HG02970 (cell line): ENCODE data around the gene STUM.

Source experiments
- ATAC-seq: cut with Tn5 transposase; IDR thresholded peaks from one replicate; pipeline ENCODE4 v1.9.1; 2021; ENCODE audit warnings: mild to moderate bottlenecking, moderate library complexity, moderate number of reproducible peaks; ENCODE audit not compliant: unreplicated experiment, low FRiP score

The STUM gene

GRCh38 chr1:226532553-226532952 is 16.0 kb upstream of the STUM start:
- ATAC-seq, result no peak

- ATAC-seq, result no peak
Measured at GRCh38 chr1:226533220-226533619, 15.3 kb upstream of the STUM start.

GRCh38 chr1:226534098-226534497 is 14.5 kb upstream of the STUM start:
- ATAC-seq, result no peak

DNA sequence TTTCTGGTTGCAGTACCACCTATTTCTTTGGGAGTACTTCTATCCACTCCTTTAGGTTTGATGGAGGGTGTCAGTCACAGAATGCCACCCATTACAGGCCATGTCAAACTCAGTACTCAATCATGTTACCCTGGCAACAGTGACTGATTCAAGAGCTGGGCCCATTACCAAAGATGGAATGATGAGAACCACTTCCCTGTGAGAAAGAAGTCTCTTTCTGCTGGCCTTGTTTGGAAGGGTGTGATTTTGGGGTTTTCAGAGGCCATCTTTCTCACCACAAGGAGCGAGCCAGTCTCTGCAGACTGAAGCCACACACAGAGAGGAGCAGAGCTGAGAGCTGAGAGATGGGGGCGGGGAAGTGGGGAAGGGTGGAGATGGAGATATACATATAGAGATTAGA is 13.9 kb upstream of the STUM start:
- ATAC-seq, result no peak

GRCh38 chr1:226535666-226536065 is 12.9 kb upstream of the STUM start:
- no peak for ATAC-seq

- no peak for ATAC-seq
Measured at GRCh38 chr1:226541231-226541630, 7.3 kb upstream of the STUM start.

- no peak for ATAC-seq
Measured at GRCh38 chr1:226541631-226542622, 6.6 kb upstream of the STUM start.

DNA sequence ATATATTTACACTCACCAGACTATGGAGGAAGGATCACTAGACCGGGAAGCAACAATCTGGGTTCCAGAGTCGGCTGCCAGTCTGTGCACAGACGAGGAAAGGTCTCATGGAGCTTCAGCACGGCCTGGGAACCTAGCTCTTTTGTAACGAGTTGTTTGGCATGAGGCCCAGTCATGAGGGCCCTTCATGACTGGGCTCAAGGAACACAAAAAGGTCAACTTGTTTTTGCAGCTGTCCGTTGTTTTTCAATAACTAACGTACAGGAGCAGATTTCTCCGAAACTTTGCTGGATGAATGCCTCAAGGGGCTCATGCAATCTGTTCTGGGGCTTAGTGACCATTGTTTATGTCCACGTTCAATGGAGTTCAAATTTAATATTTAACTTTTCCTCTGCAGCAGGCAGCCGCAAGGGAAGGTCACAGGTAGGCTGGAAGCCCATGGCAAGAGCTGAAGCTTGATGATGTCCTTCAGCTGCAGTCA is 5.9 kb upstream of the STUM start:
- ATAC-seq, result no peak

- no peak for ATAC-seq
Measured at GRCh38 chr1:226545836-226546596, 2.5 kb upstream of the STUM start.

- ATAC-seq, result no peak
Measured at GRCh38 chr1:226546926-226547325, 1.6 kb upstream of the STUM start.

DNA sequence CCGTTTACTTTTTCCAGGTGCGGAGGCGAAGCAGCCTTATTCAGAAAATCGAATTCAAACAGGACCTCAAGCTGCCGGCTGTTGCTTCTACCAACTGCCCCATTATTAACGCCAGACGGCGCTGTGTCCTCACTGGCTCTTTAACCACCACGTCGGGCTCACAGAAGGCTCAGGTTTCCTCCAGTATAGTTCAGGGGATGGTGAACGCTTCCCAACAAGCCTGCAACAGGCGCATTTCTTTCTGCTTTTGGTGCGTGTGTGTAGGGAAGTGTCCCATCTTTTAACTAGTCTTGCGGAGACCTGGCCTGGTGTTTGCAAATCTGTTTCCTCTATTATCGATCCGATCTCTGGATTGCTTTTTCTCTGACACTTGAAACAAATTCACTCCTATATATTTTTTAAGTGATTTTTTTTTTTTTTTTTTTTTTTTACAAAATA is 791 bp upstream of the STUM start:
- ATAC-seq, result peak; percentile 71

DNA sequence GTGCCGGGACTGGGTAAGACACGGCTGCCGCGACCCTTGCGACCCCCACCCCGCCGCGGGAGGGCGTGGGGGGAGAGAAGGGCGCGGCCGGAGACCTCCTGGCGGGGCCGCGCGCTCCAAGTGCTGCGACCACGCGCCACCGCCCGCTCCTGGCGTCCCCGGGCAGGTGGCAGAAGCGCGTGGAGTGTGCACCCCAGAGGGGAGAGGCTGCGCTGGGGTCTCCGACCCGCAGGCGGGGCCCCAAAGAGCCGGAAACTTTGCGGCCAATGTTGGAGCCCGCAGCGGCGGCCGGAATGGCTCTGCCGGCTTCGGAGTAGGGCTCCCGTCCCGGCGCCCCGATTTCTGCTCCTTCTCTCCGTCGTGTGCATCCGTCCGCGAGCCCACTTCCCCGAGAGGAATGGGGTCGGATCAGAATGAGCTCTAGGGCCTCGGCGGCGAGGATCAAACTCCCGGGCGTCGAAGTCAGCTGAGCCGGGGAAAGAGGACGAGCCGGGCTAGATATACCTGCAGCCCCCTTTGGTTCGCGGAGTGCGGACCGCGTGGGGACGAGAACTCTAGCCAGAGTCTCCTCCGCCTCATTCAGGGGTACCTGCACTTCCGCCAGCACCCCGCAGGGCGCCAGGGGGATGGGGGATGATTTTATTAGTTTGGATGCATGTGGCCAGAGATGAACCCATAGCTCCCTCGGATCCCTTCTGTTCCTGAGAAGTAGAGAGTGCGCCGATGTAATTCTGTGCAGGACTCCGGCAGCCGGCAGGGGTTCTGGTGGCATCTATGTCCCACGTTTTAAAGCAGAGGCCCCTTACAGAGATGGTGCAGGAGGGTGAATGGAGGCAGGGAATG is 751 bp downstream of the STUM start:
- ATAC-seq, result no peak

DNA sequence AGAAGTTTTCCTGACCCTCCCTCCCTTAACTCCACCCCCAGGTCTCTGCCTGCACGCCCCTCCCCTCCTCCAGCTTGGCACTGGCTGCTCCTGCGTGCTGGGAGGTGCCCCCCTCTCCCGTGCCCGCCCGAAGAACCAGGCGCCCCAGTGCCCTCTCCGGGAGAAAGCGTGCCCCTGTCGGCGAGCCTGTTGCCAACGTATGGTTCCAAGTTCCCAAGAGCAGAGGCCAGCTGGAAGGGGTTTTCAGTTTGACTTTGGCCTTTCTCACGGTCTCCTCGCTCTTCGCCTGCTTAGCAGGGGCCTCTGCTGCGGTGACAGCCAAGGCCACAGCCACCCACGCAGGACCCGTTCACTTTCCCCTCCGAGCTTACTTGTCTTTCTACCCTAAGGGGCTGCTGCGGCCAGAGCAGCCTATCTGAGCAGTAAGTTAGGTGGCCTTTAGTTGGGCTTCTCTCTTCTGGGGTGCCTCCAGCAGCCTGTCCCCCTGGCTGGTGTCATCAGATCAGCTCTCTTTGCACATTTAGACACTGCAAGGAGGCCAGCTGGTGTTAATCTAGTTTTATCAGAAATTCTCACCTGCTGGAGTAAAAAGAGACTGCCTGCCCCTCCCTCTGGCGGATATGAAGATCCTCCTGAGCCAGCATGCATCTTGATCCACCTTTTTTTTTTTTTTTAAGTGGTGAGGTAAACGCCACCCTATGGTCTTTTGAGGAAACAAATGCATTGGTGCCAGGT is 1.5 kb downstream of the STUM start:
- ATAC-seq, result no peak

GRCh38 chr1:226550672-226551041 is 2.1 kb downstream of the STUM start:
- ATAC-seq, result no peak

DNA sequence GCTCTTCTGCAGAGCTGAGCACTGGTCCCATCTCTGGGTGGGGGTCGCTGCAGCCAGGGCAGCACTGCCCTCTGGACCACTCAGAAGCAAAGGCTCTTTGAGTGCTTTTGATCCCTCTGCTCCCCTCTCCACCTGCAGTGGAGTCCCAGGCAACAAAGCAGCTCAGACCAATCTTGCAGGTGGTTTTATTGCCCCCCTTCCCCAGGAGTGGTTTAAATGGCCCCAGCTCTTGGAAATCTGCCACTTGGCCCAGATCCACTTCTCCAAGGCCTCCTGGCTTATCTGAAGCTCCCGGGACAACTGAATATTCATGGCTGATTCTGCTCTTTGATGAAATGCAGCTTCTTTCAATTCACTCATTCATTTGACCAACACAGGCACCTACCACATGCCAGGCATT is 2.7 kb downstream of the STUM start:
- no peak for ATAC-seq

- no peak for ATAC-seq
Measured at GRCh38 chr1:226552061-226552460, 3.5 kb downstream of the STUM start.

DNA sequence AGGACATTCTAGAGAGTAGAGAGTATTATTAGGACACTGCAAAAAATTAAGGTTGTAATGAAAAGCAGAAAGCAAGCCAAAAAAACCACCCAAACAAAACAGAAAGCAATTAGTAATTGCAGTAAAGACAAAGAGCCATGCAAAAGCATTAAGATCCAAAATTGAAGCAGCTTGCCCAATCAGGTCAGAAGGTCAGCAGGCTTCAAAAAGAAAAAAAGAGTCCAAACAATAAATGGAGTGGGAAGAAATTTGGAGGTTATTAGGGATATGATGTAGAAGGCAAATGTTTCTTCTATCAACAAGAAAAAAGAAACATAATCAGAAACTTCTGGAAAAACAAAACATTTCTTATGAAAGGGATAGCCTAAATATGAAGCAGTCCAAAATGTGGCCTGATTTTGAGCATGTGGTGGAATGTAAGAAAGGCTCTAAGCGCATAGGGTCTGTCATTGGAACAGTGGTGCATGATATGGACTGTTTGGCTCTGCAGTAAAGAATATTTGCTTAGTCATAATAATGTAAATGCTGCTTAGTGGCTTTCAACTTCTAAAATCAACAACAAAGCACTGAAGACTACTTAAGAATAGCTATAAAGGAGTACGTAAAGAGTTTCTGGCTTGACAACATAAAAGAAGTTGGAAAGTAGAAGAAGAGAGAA is 4.8 kb downstream of the STUM start:
- ATAC-seq, result no peak

GRCh38 chr1:226553924-226554282 is 5.3 kb downstream of the STUM start:
- ATAC-seq, result no peak

DNA sequence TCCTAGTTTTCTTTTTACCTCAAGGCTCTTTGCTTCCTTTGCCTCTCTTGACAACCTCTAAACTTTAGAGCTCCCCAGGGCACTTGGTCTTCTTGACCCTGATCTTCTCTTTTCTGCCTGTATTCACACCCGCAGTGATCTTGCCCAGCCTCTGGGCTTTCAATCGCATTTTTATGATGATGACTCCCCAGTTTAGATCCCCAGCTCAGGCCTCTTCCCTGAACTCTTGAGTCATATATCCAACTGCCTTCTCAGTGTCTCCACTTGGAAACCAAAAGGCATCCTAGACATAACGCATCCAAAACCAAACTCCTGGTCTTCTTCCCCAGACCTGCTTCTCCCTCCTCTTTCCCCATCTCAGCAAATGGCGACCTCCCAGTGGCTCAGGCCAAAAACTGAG is 6.5 kb downstream of the STUM start:
- no peak for ATAC-seq
